Renal cortical epithelial cell (primary cell): ENCODE measurements around the gene PDPR. TPM values are rescaled to one million over a fixed set of nuclear protein-coding genes. Genes with fewer than 3 reads are reported as not detected.
"Not testable (repeated sequence)": the region's sequence is repeated elsewhere in the genome, so short reads cannot be mapped to it uniquely, and the experiment has no call there.

Experiments
- DNase-seq: peaks from one replicate; pipeline ENCODE4 v3.0.0-alpha.2; 2011; ENCODE audit warnings: low read depth
- total RNA-seq: library from RNA; depleted of rRNA; stranded (reverse); fragments of >200 nt; gene quantifications from 2 replicates; pipeline ENCODE4 v1.2.3, GENCODE V29; 2014

PDPR gene
- total RNA-seq, 1 donor from 2014 or later, result 39.7 TPM

- not testable (repeated sequence) for DNase-seq
Observed at GRCh38 chr16:70128844-70129243, 14.7 kb downstream of the PDPR start.

DNA sequence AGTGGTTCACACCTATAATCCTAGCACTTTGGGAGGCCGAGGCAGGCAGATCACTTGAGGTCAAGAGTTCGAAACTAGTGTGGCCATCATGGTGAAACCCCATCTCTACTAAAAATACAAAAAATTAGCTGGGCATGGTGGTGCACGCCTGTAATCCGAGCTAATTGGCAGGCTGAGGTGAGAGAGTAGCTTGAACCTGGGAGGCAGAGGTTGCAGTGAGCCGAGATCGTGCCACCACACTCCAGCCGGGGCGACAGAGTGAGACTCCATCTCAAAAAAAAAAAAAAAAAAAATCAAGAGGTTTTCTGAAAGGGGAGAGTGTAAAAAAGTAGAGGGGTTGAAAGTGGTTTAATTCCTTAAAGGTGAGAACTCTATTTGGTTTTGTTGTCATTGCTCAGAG, 21.7 kb downstream of the PDPR start:
- not testable (repeated sequence) for DNase-seq

- not testable (repeated sequence) for DNase-seq
Observed at GRCh38 chr16:70136595-70136994, 22.5 kb downstream of the PDPR start.

- not testable (repeated sequence) for DNase-seq
Observed at GRCh38 chr16:70142739-70143138, 28.6 kb downstream of the PDPR start.

GRCh38 chr16:70143231-70143895, 29.2 kb downstream of the PDPR start:
- DNase-seq, result not testable (repeated sequence)

DNA sequence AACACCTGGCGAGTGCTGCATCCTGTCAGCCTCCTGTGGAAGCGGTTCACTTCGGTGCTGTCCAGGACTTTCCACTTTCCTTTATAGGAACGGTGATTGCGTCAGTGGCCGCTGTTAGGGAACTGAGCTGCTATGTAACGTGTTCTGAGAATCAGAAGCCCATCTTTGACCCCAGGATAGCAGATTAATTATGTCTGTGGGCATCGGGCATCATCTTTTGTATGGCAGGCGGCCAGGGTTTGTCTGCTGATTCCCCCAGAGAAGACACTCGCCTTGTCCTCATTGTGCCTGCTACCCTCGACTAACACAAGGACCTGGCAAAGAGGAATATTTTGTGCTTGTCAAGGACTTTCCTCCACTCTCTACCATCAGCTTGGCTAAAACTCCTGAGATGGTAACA, 33.7 kb downstream of the PDPR start:
- DNase-seq, result not testable (repeated sequence)

GRCh38 chr16:70148453-70148852, 34.3 kb downstream of the PDPR start:
- not testable (repeated sequence) for DNase-seq

DNA sequence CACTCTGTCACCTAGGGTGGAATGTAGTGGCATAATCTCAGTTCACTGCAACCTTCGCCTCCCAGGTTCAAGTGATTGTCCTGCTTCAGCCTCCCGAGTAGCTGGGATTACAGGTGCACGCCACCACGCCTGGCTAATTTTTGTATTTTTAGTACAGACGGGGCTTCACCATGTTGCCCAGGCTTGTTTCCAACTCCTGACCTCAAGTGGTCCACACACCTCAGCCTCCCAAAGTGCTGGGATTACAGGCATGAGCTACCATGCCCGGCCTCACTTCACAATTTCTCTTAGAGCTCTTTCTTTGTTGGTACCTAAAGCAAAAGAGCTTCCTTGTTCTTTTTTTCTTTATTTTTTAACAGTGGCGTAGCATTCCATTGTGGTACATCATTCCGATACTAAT, 35.2 kb downstream of the PDPR start:
- not testable (repeated sequence) for DNase-seq

- DNase-seq, result no peak
Observed at GRCh38 chr16:70151391-70151790, 37.3 kb downstream of the PDPR start.

- DNase-seq, result no peak
Observed at GRCh38 chr16:70151941-70152509, 37.9 kb downstream of the PDPR start.

DNA sequence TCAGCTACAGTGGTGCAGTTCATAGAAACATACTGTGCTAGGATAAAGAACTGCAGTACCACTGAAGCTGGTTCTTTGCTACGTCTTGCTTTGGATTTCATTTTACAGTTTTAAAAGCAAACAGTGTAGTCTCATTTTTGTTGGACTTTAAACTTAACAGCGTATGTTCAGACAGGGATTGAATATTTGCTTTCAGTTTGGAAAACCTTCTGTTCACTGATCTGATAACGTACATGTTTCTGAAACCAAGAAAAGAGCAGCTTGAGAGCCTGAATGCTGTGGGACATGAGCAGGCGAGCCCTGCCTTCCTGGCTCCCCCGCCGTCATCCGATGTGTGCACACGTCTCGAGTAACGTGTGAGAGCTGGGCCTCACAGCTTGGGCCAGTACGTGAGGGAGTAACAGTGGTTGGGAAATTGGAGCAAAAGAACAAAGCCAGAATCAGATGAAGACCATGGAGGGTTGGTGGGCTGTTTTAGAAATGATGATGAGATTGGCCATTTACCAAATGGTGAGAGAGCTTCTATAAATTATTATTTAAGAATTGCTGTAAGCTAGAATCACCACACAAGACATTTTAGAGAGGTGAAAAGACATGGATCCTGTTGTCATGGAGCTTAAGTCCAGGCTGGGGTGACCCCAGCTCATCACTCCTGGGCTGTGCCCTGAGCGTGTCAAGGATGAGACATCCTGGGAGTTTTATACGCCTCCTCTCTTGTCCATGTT, 38.6 kb downstream of the PDPR start:
- no peak for DNase-seq

DNA sequence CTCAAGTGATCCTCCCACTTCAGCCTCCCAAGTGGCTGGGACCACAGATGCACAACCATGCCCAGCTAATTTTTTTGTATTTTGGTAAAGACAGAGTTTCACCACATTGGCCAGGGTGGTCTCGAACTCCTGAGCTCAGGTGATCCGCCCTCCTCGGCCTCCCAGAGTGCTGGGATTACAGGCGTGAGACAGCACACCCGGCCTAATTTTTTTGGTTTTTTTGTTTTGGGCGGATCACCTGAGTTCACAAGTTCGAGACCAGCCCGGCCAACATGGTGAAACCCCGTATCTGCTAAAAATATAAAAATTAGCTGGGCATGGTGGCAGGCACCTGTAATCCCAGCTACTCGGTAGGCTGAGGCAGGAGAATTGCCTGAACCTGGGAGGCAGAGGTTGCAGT, 40.6 kb downstream of the PDPR start:
- DNase-seq, result not testable (repeated sequence)

DNA sequence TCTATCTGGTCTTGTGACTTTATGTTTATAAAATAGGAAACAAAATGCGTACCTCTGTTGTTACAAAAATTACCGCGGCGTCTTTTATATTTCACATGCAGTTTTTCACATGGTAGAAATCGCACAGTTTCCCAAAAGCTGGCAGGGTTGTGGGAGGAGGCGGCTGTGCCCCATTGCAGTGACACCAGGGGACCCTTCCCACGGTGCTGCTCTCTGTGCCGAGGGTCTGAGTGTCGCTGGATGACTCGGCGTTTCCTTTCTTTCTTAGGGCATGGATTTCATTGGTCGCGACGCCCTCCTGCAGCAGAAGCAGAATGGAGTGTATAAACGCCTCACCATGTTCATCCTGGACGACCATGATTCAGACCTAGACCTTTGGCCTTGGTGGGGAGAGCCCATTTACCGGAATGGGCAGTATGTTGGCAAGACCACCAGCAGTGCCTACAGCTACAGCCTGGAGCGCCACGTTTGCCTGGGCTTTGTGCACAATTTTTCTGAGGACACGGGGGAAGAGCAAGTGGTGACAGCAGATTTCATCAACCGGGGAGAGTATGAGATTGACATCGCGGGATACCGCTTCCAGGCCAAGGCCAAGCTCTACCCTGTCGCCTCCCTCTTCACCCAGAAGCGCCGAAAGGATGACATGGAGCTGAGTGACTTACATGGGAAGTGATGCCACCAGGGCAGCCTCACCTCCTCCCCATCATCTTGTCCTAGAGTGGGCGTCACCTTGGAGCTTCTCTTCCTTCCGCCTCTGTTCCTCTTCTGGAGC, 42.3 kb downstream of the PDPR start:
- no peak for DNase-seq

GRCh38 chr16:70157105-70157476, 43.0 kb downstream of the PDPR start:
- no peak for DNase-seq

DNA sequence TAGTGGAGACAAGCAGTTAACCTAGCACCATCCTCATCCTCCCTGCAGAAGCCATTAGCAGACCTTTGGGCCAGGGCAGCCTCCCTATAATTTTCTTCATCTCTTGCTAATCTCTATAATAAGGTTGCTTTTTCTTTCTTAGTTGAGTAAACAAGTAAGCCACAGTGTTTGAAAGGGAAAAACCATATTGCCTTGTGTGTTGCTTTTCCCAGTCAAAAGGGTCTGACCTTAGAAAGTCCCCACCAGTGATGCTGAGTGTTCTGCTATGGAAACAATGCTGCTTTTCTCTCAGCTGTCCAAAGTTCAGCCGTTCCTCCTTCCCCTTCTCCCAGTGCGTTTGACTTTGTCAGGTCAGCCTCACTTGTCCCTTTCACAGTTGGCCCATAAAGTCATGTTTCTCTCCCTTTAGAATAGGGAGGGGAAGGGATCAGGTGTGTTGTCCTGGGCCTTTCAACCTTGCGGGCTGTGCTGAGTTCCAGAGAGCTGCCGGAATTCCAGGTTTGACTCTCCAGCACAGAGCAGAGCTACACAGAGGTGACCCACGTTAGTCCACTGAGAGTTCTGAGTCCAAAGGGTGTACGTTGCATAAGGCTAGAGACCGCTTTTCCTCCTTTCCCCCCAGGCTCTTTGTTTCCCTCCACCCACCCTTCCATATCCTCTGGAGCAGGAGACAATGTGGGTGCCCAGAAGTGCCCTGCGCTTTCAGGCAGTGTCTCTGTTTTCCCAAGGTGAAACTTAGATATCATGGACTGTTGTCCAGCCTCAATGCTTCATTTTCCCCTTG, 43.5 kb downstream of the PDPR start:
- DNase-seq, result no peak

DNA sequence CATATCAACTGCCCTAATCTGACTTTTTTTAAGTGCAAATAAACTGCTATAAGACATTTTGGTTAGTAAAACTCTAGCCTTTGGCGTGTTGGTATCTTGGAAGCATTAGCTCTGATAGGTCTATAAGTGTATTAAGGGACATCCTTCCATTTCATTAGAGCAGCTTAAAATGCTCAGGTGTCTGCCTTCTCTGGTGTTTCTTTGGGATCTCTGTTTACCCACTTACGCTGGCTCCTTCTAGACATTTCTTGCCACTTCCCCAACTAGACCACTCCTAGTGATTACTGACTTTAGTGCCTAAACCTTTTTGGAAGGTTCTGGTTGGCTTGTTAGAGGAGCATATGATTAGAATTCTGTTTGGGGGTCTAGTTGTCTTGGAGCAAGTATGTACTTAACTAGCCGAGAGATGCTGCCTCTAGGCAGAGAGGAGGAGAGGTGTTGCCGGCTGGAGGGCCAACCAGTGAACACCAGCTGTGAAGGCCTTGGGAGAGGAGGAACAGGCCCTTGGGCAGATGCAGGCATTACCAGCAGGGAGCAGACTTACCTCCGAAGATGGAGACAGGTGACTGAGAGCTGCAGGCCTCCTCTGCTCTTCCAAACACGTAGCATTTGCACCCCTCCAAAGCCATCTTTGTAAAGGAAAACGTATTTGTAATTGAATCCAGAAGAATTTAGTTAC, 44.3 kb downstream of the PDPR start:
- no peak for DNase-seq

GRCh38 chr16:70159355-70160348, 45.5 kb downstream of the PDPR start:
- DNase-seq, result no peak

DNA sequence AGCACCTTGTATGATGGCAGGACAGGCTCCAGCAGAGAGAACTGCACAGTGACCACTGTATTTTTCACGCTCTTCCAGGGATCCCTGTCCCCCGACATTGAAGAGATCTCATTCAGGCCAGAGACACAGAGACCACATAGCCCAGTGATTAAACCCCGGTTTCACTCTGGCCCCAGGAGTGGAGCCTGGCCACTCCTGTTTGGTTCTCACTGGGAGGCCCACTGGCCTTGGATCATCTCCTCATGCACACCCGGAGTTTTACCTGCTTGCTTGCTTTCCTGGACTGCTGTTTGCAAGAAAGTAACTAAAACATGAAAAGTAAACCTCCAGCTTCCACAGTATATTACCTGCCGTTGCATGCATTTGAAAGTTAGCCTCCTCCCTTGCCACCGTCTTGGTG, 46.3 kb downstream of the PDPR start:
- DNase-seq, result no peak

DNA sequence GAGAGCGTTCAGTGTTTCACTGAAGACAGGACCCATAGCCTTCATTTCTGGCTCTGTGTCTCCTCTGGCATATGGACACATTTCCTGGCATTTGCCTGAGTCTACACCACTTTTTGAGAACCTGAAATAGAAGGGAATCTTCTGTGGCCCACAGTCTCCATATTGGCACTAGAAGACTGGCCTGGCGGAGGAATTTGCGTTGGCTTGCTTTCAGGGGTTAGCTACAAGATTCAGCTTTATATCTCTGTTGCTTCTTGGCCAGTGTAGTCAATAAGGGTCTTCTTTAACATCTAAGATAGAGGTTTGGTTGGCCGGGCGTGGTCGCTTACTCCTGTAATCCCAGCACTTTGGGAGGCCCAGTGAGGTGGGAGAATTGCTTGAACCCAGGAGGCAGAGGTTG, 46.7 kb downstream of the PDPR start:
- no peak for DNase-seq

DNA sequence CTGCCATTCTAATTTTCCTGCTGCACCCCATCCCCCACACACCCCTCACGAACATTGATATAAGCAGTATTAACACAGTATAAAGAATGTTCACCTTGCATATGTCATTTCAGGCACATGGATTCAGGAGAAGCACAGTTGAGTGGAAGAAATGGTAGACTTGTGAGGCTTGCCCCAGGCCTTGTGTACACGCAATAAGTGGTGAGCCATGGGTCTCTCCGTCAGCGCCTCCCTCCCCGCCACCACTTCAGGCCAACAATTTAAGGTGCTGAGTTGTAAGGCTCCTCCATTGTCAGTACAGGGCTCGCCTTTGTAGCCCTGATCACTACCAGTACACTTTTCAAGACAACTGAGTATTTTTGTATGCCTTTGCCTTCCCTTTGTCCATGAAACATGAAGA, 47.2 kb downstream of the PDPR start:
- no peak for DNase-seq
